ENCODE measurements around the gene ABCC6.
"Not testable (repeated sequence)": the region's sequence is repeated elsewhere in the genome, so short reads cannot be mapped to it uniquely, and the experiment has no call there.

The ABCC6 gene

DNA sequence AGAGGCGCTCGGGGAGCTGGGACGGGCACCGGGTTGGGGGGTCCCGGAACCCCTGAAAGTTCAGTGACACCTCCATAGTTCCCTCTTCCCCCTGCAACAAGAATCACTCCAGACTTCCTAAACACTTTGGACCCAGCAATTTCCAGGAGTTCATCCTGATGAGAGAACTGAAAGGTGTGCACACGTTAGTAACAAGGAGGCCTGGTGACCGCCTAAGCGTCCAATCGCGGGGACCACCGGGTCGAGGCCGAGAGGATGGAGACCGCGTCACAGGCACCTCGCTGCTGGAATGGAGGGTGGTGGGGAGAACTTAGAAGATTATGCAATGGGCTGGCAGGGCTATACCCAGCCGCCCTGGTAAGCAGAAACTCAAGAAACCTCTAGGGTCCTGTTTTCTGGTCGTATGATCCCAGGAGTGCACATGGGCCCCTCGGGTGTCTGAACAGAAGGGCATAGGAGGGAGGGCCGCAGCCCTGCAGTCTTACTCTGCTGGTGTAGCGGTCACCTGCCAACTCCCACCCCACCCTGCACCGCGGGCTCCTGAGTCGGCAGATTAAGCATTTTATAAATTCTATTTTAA, 458 bp upstream of the ABCC6 start:
- not testable (repeated sequence) for DNase-seq (ENCODE audit: low read depth)

DNA sequence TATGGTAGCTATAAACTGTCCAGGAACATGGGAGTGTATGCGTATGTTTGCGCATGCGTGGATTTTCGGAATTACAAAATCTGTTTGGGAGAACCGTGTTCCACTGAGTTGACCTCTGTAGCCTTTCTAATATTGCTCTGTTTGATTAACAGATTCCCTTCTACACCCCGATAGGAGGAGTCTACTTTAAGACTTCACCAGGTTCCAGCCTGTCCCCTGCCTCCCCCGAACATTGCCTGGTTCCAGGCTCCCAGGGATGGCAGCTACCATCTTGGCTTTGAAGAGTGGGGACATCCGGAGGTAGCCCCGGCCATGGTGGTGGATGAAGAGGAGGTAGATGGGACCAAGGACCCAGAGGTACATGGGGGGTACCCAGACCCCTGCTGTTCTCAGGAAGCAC, 1.9 kb downstream of the ABCC6 start:
- not testable (repeated sequence) for DNase-seq (ENCODE audit: low read depth)

DNA sequence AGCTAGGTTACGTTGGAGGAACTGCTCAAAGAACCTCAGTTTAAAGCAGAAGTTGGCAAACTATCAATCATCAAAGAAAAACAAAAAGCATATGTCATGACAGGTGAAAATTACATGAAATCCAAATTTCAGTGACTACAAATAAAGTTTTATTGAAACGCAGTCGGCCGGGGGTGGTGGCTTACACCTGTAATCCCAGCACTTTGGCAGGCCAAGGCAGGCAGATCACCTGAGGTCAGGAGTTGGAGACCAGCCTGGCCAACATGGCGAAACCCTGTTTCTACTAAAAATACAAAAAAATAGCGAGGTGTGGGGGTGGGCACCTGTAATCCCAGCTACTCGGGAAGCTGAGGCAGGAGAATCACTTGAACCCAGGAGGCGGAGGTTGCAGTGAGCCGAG, 2.8 kb downstream of the ABCC6 start:
- not testable (repeated sequence) for DNase-seq (ENCODE audit: low read depth)

DNA sequence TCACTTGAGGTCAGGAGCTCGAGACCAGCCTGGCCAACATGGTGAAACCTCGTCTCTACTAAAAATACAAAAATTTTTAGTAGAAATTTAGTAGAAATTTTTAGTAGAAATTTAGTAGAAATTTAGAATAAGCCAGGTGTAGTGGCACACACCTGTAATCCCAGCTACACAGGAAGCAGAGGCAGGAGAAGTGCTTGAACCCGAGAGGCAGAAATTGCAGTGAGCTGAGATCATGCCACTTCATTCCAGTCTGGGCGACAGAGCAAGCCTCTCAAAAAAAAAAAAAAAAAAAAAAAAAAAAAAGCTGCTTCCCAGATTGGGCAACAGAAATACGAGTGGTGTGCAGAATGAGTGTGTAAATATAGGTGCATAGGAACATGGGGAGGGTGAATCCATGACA, 4.5 kb downstream of the ABCC6 start:
- not testable (repeated sequence) for DNase-seq (ENCODE audit: low read depth)

DNA sequence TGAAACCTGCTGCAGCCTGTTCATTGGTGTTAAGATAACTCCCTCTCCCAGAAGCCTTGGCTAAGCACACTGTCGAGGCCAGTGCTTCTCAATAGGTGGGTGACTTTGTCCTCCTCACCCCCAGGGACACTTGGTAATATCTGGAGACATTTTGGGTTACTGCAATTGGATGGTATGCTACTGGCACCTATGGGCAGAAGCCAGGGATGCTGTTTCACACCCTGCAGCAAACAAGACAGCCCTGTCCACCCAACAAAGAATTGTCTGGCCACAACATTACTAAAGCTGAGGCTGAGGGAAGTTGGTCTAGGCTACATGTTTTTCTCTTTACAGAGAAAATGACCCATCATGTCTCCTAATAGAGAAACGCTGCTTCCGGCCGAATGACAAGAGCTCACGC, 4.9 kb downstream of the ABCC6 start:
- DNase-seq (ENCODE audit: low read depth), result not testable (repeated sequence)

DNA sequence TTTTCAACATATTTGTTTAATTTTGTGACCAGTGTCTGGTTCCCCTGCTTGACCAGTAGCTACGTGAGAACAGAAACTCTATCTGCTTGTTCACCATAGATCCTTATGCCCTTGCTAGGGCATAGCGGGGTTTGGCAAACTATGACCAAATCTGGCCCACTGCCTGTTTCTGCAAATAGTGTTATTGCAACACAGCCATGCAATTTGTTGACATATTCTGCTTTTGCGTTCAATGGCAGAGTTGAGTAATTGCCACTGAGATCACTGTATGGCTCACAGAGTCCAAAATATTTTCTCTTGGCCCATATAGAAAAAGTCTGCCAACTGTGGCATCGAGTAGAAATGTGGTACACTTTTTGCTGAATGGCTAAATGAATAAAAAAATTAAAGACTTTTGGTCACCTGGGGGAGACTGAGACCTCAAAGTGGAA, 9.4 kb downstream of the ABCC6 start:
- peak; percentile 29 for DNase-seq (ENCODE audit: low read depth)

DNA sequence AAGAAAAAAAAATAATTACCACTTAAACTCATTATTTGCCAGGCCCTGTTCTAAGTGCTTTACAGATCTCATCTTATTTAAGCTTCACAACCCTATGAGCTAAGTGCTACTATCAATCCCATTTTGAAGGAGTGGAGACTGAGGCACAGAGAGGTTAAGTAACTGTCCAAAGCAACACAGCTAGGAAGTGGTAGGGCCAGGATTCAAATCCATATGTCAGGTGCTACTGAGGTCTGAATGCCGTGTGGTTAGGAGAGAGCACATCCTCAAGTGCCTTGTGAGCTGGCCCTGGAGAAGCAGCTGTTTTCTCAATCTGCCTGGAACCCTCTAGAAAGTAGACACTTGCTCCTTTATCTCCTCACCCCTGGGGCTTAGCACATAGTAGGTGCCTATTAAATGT, 11.9 kb downstream of the ABCC6 start:
- DNase-seq (ENCODE audit: low read depth), result not testable (repeated sequence)

DNA sequence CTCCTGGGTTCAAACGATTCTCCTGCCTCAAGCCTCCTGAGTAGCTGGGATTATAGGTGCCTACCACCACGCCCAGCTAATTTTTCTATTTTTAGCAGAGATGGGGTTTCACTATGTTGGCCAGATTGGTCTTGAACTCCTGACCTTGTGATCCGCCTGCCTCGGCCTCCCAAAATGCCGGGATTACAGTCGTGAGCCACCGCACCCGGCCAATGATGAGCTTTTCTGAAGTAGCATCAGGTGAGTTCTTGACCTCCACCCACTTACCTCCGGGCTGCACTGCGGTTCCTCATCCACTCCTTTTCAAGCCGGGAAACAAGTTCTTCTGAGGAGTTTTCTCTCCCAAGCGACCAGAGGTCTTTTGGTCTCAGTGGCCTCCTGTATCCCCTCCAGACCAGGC, 14.8 kb downstream of the ABCC6 start:
- DNase-seq (ENCODE audit: low read depth), result not testable (repeated sequence)

DNA sequence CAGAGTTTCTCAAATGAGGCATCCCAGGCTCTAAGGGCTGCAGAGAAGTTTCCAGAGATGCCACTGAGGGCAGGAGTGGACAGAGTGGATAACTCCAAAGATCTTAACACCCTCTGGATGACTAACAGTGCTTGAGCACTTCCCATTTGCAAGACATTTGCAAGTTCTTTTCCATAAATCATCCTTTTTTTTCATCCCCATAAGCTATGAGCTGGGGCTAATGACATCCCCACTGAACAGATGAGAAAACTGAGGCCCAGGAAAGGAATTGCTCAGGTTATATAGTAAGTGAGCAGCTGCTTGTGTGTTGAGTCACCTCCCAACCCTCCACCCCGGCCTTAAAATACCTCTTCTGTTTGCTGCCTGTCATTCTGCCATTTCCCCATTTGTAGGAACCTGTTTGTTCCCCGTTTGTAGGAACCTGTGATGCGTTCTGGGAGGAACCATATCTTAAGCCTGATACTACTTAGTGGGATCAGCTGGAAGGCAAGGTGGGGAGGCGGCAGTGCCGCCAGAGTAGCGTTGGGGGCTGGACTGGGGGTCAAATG, 15.4 kb downstream of the ABCC6 start:
- not testable (repeated sequence) for DNase-seq (ENCODE audit: low read depth)

DNA sequence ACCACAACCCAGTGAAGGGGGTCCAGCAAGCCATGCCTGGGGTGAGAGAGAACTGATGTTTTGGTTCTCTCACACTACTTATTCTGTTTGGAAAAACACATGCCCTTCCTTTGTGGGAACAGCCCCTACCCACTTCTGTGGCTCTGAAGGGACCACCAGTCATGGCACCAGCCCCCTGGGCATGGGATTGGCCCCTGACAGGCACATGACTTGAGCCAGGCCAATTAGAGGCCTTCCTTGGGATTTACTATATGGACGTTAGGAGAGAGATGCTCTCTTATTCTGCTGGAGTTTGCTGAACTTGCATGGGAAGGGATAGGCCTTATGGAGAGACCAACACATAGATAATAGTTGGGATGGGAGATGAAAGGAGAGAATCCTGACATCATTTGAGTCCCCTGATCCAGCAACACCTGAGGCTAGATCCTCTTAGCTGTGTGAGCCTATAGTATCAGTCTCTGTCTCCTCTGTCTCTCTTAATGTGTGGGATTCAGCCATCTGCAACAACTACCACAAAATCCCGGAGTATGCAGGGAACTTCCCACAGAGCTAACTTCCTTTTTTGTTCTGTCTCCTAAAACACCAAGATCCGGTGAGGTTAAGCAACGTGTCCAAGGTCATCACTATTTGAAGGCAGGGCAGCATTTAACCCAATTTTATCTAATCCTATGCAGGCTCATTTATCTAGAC, 16.1 kb downstream of the ABCC6 start:
- DNase-seq (ENCODE audit: low read depth), result not testable (repeated sequence)

DNA sequence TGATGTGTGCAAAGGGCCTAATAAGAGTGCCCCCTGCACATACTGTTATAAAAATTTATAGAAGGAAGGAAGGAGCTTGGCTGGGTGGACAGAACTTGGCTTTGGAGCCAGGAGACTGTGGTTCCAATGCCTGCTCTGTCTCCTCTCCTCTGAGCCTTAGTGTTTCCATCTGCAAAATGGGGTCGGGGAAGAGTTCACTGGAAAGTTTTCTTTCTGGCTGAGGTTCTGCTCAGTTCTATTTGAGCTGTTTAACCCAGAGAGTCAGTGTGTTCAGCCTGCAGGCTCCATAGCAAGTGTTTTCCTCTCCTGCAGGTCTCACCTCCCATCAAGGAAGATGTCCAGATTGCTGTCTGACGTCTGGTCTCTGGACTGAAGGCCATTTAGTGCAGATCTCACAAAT, 17.4 kb downstream of the ABCC6 start:
- DNase-seq (ENCODE audit: low read depth), result not testable (repeated sequence)

DNA sequence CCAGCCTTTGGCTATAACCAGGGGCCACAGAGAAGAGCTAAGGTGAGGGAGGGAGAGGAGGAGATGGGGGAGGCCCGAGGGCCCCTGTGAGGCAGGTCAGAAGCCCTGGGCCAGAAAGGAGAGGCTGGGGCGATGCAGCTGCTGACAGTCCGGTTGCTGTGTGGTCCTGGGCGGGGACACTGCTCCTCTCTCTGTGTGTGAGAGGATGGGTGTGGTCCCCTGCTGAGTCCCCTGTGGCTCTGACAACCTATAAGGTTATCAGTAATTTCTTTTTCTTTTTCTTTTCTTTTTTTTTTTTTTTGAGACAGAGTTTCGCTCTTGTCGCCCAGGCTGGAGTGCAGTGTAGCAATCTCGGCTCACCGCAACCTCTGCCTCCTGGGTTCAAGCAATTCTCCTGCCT, 18.7 kb downstream of the ABCC6 start:
- DNase-seq (ENCODE audit: low read depth), result not testable (repeated sequence)

DNA sequence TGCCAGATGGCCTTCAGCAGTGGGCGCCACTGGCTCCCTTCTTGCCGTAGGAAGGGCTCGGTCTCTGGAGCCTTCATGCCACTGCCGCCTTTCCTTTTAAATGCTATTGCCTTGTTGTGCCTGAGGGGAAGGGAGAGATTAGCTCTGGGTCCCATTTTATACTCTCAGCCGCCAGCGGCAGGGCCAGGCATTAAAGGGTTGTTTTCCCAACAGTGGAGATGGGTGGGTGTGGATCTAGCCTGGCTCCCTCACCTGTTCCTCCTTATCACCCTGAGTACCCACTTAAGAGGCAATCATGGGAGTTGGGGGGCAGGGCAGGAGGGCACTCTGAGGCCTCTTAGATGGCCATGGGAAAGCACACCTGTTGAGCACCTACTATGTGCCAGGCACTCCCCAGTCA, 19.8 kb downstream of the ABCC6 start:
- not testable (repeated sequence) for DNase-seq (ENCODE audit: low read depth)

DNA sequence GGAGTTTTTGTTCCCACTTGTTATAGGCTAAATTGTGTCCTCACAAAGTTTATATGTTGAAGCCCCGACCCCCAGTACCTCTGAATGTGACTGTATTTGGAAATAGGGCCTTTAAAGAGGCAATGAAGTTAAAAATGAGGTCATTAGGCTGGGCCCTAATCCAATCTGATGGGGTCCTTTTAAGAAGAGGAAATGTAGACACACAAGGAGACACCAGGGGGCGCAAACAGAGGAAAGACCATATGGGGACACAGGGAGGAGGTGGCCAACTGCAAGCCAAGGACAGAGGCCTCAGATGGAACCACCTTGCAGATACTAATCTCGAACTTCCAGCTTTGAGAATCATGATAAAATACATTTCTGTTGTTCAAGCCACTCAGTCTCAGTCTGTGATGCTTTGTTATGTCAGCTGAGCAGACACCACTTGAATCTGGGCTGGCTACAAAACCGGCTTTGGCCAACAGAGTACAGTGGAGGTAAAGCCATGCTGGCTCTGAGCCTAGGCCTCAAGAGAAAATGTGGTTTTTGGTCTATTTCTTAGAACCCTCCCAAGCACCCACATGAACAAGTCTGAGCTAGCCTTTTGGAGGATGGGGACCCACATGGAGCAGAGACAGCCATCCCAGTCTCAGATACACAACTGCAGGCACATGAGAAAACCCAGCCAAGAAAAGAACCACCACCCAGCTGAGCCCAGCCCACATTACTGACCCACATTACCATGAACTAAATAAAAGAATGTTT, 20.7 kb downstream of the ABCC6 start:
- DNase-seq (ENCODE audit: low read depth), result peak; percentile 41

DNA sequence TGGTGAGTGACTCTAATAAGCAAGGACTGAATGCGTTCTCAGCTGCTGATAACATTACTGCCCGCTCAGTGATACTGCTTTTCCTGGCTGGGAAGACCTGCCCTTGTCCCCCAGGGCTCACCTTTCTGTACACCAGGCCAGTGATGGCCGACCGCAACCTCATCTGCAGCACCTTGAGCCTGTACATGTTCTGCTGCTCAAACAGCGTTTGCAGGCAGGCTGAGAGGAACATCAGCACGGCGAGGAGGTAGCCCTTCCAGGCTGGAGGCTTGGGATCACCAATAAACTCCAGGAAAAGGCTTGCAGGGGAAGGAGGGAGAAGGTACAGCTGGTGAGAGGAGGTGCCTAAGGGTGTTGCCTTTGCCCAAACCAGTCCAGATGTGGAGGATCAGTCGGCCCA, 21.4 kb downstream of the ABCC6 start:
- not testable (repeated sequence) for DNase-seq (ENCODE audit: low read depth)

DNA sequence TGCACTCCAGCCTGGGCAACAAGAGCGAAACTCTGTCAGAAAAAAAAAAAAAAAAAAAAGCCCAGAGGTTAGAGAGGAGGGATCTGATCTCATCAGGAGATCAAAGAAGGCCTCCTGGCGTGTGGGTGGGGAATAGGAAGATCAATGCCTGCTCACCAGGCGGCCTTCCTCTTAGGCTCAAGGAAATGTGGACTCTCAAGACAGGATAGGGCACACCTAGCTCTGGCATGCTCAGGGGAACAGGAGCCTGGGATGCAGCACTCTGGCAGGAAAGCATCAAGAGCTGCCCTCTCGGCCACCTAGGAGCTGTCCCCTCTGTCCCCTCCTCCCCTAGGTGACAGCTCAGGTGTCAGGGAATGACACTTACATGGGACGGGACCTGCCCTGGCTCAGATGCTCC, 22.9 kb downstream of the ABCC6 start:
- not testable (repeated sequence) for DNase-seq (ENCODE audit: low read depth)

DNA sequence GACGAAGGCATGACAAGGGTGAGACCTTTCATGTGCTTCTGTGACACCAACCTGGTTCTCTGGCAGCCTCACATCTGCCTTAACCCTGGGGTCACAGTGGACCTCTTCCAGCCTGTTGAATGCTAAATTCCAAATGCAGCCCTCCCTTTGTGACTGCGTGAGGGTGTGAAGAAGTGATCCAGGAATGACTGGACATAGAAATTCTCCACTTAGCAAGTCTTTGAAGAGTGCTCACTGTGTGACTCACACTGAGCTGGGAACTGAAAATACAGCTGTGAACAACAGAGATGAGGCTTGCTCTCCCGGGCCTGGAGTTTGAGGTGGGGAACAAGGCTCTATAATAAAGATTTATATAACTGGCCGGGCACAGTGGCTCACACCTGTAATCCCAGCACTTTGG, 23.9 kb downstream of the ABCC6 start:
- DNase-seq (ENCODE audit: low read depth), result not testable (repeated sequence)

DNA sequence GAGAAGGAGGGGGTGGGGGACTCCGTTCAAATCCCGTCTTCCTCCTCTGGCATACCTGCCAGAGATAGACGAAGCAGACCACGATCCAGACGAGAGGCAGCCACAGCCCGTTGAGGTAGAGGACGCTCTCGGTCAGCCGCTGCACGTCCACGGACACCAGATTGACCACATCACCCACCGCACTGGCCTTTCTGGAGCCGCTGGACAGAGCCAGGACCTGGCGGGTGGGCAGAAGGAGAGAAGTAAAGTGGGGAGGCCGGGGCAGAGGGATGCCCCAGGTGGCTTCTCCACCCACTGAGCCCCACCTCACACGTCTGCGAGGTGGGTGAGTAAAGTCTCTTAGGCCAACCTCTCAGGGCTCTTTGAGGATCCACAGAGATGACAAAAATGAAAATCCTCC, 25.3 kb downstream of the ABCC6 start:
- no peak for DNase-seq (ENCODE audit: low read depth)

DNA sequence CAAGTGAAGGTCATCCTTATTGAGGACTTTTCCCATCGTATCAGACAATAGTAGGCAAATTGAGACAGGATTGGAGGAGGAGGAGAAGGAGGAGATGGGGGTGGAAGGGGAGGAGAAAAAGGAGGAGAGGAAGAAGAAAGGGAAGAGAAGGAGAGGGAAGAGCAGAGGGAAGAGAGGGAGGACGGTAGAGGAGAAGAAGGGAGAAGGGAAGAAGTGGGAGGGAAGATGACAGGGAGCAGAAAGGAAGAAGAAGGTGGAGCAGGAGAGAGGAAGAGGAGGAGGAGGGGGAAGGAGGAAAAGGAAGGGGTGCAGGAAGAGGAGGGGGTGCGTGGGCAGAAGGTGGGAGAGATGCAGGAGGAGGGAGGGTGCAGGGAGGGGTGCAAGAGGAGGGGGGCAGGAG, 26.0 kb downstream of the ABCC6 start:
- no peak for DNase-seq (ENCODE audit: low read depth)

DNA sequence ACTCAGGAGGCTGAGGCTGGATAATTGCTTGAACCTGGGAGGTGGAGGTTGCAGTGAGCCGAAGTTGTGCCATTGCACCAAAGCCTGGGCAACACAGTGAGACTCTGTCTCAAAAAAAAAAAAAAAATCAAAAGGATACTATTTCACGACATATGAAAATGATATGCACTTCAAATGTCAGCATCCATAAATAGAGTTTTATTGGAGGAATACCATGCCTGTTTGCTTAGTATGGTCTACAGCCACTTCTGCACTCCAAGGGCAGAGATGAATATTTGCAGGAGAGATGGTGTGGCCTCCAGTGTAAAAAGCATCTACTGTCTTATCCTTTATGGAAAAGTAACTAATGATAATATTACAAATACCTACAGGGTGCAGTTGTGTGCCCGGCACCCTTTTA, 27.2 kb downstream of the ABCC6 start:
- no peak for DNase-seq (ENCODE audit: low read depth)

DNA sequence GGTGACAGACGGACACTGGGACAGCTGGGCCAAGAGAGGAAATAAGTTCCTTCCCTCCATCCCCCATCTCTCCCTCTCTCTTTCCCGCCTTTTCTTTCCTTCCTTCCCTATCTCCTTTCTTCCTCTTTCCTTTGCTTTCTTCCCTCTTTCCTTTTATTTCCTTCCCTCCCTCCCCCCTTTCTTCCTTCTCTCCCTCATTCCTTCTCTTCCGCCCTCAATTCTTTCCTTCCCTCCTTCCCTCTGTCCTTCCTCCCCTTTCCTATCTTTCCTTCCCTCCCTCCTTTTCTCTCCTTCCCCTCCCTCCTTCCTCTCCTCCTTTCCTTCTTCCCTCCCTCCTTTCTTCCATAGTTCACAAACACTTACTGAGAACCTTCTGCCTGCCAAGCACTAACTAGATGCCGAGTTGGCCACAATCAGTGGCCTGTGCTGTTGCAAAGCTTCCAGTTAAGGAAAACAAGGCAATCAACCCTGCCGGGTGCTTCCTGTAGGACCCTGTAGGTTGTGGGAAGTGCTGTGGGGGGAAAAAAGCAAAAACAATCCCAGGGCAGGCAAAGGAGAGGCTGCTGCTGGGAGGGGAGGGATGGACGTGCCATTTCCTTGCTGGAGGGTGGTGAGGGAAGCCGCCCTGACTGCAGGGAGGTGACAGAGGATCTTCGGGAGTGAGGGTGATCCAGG, 31.7 kb downstream of the ABCC6 start:
- no peak for DNase-seq (ENCODE audit: low read depth)

DNA sequence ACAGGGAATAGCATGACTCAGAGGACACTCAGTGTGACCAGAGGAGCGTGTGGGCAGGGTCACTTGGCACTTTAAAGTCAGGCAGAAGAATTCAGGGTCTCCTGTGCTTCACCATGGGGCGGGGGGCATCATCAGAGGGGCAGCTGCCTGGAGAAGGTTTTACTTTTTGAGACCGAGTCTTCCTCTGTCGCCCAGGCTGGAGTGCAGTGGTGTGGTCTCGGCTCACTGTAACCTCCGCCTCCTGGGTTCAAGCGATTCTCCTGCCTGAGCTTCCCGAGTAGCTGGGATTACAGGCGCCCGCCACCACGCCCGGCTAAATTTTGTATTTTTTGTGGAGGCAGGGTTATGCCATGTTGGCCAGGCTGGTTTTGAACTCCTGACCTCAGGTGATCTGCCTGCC, 32.3 kb downstream of the ABCC6 start:
- DNase-seq (ENCODE audit: low read depth), result not testable (repeated sequence)
